LNCAP (cell line): ENCODE results near the gene KIF3C.

Source experiments
- CTCF ChIP-seq: fragments of 450-650 bp; IDR thresholded peaks from 2 replicates; pipeline ENCODE4 v1.5.1; 2017; ENCODE audit warnings: mild to moderate bottlenecking

Gene KIF3C

DNA sequence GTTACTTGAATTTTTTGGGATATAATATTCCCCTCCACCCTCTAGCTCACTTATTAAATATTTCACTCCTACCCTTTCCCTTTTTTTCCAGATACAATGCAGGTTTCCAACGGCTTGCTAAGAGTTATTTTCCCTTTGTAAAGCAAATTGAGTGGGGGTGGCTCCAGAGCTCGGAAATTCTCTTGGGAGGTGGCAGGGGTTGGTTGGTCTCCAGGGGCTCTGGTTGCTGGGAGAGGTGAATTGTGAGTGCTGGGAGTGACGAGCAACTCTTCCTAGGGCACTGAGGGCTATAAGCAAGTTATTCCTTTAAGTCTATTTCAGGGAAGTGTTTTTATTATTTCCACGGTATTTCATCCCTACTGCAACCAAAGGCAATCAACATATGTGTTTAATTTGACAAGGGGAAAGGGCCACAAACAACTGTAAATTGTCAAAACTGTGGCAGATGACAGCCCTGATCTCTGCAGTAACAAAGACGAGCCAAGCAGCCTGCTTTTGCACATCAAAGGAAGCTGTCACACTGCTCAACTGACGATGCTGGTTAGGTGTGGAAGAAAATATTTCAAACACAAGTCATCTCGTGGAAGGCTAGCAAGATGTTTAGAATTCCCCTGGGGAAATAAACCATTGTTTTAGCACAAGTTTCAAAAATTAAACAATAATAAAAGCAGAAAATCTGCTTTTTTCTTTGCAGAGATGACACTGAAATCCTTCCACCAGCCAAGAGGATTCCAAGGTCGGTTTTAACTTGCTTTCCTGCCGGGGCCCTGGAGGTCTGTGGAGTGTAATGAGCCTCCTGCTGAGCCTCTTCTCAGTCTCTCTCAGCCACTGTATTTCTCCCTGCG, 69.2 kb downstream of the KIF3C start:
- no peak for TF ChIP-seq CTCF

DNA sequence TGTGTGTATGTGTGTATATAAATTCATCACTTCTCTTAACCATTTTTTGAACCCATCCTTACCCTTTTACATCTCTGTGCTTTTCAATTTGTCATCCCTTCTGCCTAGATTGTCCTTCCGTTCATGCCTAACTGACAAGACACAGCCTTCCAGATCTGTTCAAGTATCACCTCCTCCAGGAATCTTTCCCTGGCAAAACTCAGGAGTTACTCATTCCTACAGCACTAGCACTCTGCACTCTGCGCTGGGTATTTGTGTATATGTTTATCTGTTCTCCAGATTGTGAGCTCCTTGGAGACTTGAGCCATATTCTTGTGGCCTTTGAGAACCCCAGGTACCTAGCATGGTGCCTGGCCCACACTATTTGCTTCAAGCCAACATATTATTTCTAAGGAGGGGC, 77.2 kb downstream of the KIF3C start:
- TF ChIP-seq CTCF, result no peak

DNA sequence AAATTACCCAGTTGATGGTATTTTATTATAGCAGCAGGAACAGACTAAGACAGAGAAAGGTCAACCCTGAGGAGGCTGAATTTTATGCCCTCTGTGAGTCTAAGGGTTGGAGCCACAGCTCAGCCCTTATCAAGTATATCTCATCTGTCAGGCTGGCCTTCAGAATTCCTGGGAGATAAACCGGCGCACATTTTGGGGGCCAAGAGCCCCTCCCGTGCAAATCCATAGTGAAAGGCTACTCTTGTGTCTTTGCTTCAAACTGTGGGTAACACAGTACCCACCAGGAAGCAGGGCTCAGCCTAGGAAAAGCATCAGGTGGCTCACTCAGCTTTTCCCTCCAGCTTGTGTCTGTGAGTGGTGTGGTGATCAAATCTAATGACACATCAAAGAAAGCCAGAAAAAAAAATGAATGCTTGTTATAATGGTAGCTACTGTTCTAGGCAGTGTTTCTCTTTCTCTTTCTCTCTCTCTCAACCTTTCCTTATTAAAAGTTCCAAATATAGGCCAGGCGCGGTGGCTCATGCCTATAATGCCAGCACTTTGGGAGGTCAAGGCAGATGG, 79.0 kb downstream of the KIF3C start:
- no peak for TF ChIP-seq CTCF

- no peak for TF ChIP-seq CTCF
These were observed 82.8 kb downstream of the KIF3C start for GRCh38 chr2:25899404-25899970.

DNA sequence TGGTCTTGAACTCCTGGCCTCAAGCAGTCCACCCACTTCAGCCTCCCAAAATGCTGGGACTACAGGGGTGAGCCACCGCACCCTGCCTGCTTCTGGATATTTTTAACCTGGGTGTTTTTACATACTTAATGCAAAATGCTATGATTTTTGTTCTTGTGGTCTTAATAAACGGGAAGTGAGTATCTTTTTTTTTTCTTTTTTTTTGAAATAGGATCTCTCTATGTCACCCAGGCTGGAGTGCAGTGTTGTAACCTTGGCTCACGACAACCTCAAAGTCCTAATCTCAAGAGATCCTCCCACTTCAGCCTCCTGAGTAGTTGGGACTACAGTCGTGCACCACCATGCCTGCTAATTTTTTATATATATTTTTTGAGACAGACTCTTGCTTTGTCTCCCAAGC, 84.8 kb downstream of the KIF3C start:
- TF ChIP-seq CTCF, result no peak

DNA sequence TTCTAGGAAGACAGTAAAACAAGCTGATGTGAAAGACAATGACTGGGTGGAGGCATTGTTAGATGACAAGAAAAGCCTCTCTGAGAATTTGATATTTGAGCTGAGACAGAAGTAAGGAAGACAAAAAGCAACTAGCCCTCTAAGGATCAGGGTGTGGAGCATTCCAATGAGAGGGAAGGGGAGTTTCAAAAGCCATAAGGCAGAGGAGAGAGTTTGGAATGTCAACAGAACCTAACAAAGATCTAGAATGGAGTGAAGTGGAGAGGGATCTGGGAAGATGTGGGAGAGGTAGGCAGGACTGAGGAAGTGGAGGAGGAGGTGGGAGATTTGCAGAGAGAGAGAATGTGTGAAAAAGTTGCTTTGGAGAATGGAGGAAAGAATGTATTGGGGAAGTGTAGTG, 86.7 kb downstream of the KIF3C start:
- no peak for TF ChIP-seq CTCF

GRCh38 chr2:25895018-25895417, 87.3 kb downstream of the KIF3C start:
- TF ChIP-seq CTCF, result no peak
